Upper lobe of left lung (tissue), 6 donors: Measurements from ENCODE around the gene DDX55. TPM values are rescaled to one million over a fixed set of nuclear protein-coding genes. Genes with fewer than 3 reads are reported as not detected.
A peak's percentile ranks its signal among the peaks of the same experiment; 100 is the strongest.
"Not testable (repeated sequence)": the region's sequence is repeated elsewhere in the genome, so short reads cannot be mapped to it uniquely, and the experiment has no call there.

Experiments
- ATAC-seq, 2 donors: fragments of 200-7000 bp; cut with Tn5 transposase; one replicate each; pipeline ENCODE4 v1.9.1; 2022; ENCODE audit warnings: mild to moderate bottlenecking in 2 of 2, moderate library complexity in 2 of 2; ENCODE audit not compliant: low FRiP score in 2 of 2
- DNase-seq, 2 donors: peaks; one replicate each; pipeline ENCODE4 v3.0.0-alpha.2; 2019 to 2020
- H3K27ac ChIP-seq, 4 donors: fragments of 200-600 bp; sonication (generic); one replicate each; pipeline ENCODE4 v1.5.1; 2016 to 2019
- H3K27me3 ChIP-seq, 4 donors: fragments of 200-600 bp; sonication (generic); one replicate each; pipeline ENCODE4 v1.5.1; 2017 to 2019
- H3K36me3 ChIP-seq, 4 donors: fragments of 200-600 bp; sonication (generic); one replicate each; pipeline ENCODE4 v1.5.1; 2016 to 2019
- H3K4me1 ChIP-seq, 4 donors: fragments of 200-600 bp; sonication (generic); one replicate each; pipeline ENCODE4 v1.5.1; 2018 to 2019
- H3K4me3 ChIP-seq, 4 donors: fragments of 200-600 bp; sonication (generic); one replicate each; pipeline ENCODE4 v1.5.1; 2017 to 2019; ENCODE audit warnings: mild to moderate bottlenecking in 2 of 4, moderate library complexity in 1 of 4
- H3K9me3 ChIP-seq, 4 donors: fragments of 200-600 bp; sonication (generic); one replicate each; pipeline ENCODE4 v1.5.1; 2018 to 2019
- CTCF ChIP-seq, 6 experiments: fragments of 450-650 bp in 4 of 6; fragments of 200-600 bp in 2 of 6; sonication (generic) in 2 of 6; IDR thresholded peaks; one replicate each; pipeline ENCODE4 v1.5.1; 2016 to 2019; ENCODE audit warnings: antibody characterized with exemption in 6 of 6
- EP300 ChIP-seq, 4 donors: sonication (generic); formaldehyde crosslinking; IDR thresholded peaks; one replicate each; pipeline ENCODE4 v1.5.1; 2017; ENCODE audit warnings: antibody characterized with exemption in 4 of 4, control low read depth in 2 of 4
- POLR2A ChIP-seq, 4 donors: fragments of 450-650 bp; IDR thresholded peaks; one replicate each; pipeline ENCODE4 v1.5.1; 2016 to 2017; ENCODE audit warnings: antibody characterized with exemption in 4 of 4, mild to moderate bottlenecking in 2 of 4
- POLR2AphosphoS5 ChIP-seq, 2 donors: sonication (generic); formaldehyde crosslinking; IDR thresholded peaks; one replicate each; pipeline ENCODE4 v1.5.1; 2017; ENCODE audit warnings: antibody characterized with exemption in 2 of 2
- WGBS, 2 donors: methylation state at CpG; one replicate each; pipeline ENCODE4 v1.1.5; 2017 to 2018; 5-methylcytosine and 5-hydroxymethylcytosine counted together
- total RNA-seq, 6 donors: library from RNA; depleted of rRNA in 4 of 6; stranded (reverse); fragments of >200 nt in 4 of 6; gene quantifications; one replicate each; pipeline versions ENCODE4 v1.1.0 to v1.2.1, GENCODE V29; 2016 to 2021
- donor health status: DM: no; HTN: no; CAD: no; lungs with moderate emphysema.
- donor health status: DM: no; HTN: yes; CAD: no; lungs with severe emphysema.

The DDX55 gene
- total RNA-seq, result 10 to 100 TPM; 18.0 to 57.5 (median 28.4) TPM

- Histone ChIP-seq H3K27me3 (no peaks in the 10 kb centered on the region), H3K36me3 (peaks cover 0 to 45% (median 23%) of the 10 kb centered on the region in 4 donors), H3K4me1 (peaks cover 16 to 37% (median 23%) of the 10 kb centered on the region in 4 donors), H3K4me3 (peak within 1 kb of the TSS; percentile 86 to 100 (median 99)), H3K27ac (peak within 1 kb of the TSS; percentile 83 to 96 (median 88)), H3K9me3 (no peaks in the 10 kb centered on the region)
- peak; percentile 87 to 96 for DNase-seq
- peak in 5 of 6 experiments; percentile 34 to 96 (median 60) for TF ChIP-seq CTCF (IDR thresholded peaks at IDR 0.05)
- TF ChIP-seq POLR2AphosphoS5 (IDR thresholded peaks at IDR 0.05), result peak; percentile 91 to 92
- TF ChIP-seq POLR2A (IDR thresholded peaks at IDR 0.05), result peak in 2 of 4 donors; percentile 59 to 77
- TF ChIP-seq EP300 (IDR thresholded peaks at IDR 0.05), result peak in 1 of 4 donors; percentile 55
- 0 to 1% methylated on average over 13 to 51 of the region's 81 CpGs for WGBS, 2 donors
- ATAC-seq, result peak; percentile 97 to 99
Observed at GRCh38 chr12:123601602-123602489, at the start of gene DDX55. DDX55 (plus strand) TSS chr12:123602099; CDS start chr12:123602149, 50 bp downstream.

DNA sequence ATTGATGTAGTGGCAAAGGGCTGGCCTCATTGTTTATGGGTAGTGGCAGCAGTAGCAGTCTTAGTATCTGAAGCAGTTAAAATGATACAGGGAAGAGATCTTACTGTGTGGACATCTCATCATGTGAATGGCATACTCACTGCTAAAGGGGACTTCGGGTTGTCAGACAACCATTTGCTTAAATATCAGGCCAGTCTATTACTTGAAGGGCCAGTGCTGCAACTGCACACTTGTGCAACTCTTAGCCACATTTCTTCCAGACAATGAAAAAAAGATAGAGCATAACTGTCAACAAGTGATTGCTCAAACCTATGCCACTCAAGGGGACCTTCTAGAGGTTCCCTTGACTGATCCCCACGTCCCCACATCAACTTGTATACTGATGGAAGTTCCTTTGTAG is 47.8 kb upstream of the DDX55 start:
- H3K27ac ChIP-seq, result peak overlapping the region in 1 of 4 donors; percentile 52
- not testable (repeated sequence) for H3K9me3 ChIP-seq, H3K4me1 ChIP-seq, H3K27me3 ChIP-seq, H3K4me3 ChIP-seq, ATAC-seq, H3K36me3 ChIP-seq, DNase-seq
- WGBS, 2 donors, result 36 to 61% methylated on average over 2 of the region's 2 CpGs

- H3K27me3 ChIP-seq, H3K4me1 ChIP-seq, H3K4me3 ChIP-seq, ATAC-seq, H3K36me3 ChIP-seq, H3K9me3 ChIP-seq, DNase-seq: not testable (repeated sequence)
- 75 to 77% methylated on average over 5 of the region's 5 CpGs for WGBS, 2 donors
- peak overlapping the region in 1 of 4 donors; percentile 14 for H3K27ac ChIP-seq
Observed at GRCh38 chr12:123554843-123555242, 47.1 kb upstream of the DDX55 start.

DNA sequence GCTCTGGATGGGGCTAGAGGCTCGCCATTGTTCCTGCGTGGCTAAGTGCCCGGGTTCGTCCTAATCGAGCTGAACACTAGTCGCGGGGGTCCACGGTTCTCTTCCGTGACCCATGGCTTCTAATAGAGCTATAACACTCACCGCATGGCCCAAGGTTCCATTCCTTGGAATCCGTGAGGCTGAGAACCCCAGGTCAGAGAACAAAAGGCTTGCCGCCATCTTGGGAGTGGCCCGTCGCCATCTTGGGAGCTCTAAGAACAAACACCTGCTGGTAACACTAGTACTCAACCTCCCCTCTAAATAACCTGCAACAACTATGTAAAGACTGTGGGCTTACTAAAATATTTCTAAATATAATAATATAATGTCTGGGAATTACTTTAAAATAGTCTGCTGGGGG is 43.4 kb upstream of the DDX55 start:
- not testable (repeated sequence) for H3K4me3 ChIP-seq, H3K9me3 ChIP-seq, DNase-seq

GRCh38 chr12:123559468-123559867 is 42.4 kb upstream of the DDX55 start:
- no peaks in the 10 kb centered on the region for H3K36me3 ChIP-seq
- no peak overlapping the region for H3K27ac ChIP-seq
- H3K4me1 ChIP-seq, result no peaks in the 10 kb centered on the region
- no peaks in the 10 kb centered on the region for H3K9me3 ChIP-seq
- no peak overlapping the region for H3K4me3 ChIP-seq
- H3K27me3 ChIP-seq, result no peaks in the 10 kb centered on the region
- WGBS, 2 donors, result 71 to 81% methylated on average over 3 of the region's 3 CpGs
- TF ChIP-seq POLR2AphosphoS5 (IDR thresholded peaks at IDR 0.05), result no peak
- no peak for TF ChIP-seq EP300 (IDR thresholded peaks at IDR 0.05)
- TF ChIP-seq POLR2A (IDR thresholded peaks at IDR 0.05), result no peak
- no peak for TF ChIP-seq CTCF (IDR thresholded peaks at IDR 0.05)
- ATAC-seq, result peak; percentile 44 to 46
- DNase-seq, result peak in 1 of 2 donors; percentile 37

More for the DNA sequence above, 43.4 kb upstream of the DDX55 start:
- H3K27me3 ChIP-seq, ATAC-seq, H3K36me3 ChIP-seq, H3K4me1 ChIP-seq, H3K27ac ChIP-seq: not testable (repeated sequence)
- WGBS, 2 donors, result 94 to 95% methylated on average over 13 to 14 of the region's 14 CpGs

DNA sequence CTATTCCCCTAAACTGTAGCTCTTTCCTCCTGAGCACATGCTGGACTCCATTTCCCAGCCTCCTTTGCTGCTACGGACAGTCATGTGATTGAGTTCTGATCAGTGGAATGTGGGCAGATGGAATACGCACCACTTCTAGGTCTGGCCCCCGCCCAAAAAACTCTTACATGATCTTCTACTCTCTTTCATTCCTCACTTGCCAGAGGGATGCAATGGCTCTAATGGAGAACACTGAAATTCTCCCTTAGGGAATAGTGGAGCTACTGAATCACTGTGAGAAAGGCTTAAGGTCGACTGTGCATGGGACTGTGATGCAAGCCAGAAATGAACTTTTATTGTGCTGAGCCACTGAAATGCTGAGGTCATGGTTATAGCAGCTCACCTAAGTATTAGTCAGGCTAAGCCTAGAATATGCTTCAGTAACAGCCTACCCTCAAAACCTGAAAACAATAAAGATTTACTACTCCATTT is 30.5 kb upstream of the DDX55 start:
- no peaks in the 10 kb centered on the region for H3K9me3 ChIP-seq
- H3K4me3 ChIP-seq, result no peak overlapping the region
- WGBS, 2 donors, result 54 to 56% methylated on average over 4 of the region's 4 CpGs
- peak; percentile 46 to 77 for ATAC-seq
- no peak overlapping the region for H3K27ac ChIP-seq
- no peaks in the 10 kb centered on the region for H3K27me3 ChIP-seq
- DNase-seq, result no peak
- TF ChIP-seq EP300 (IDR thresholded peaks at IDR 0.05) (no peak), POLR2AphosphoS5 (IDR thresholded peaks at IDR 0.05) (no peak), CTCF (IDR thresholded peaks at IDR 0.05) (no peak), POLR2A (IDR thresholded peaks at IDR 0.05) (no peak)
- H3K4me1 ChIP-seq, result no peaks in the 10 kb centered on the region
- no peaks in the 10 kb centered on the region for H3K36me3 ChIP-seq
